HCT116 (cell line): ENCODE results near the gene CYP27A1. TPM values are rescaled to one million over a fixed set of nuclear protein-coding genes. Genes with fewer than 3 reads are reported as not detected.

Source experiments
- ATAC-seq: fragments of 200-7000 bp; cut with Tn5 transposase; 2 replicates; pipeline ENCODE4 v1.9.1; 2020; ENCODE audit warnings: mild to moderate bottlenecking, moderate library complexity
- BruUV-seq: library from RNA; stranded (reverse); fragments of 400-500 nt; replicated peaks from 2 replicates; lab custom pipeline; 2021; lab: Mats Ljungman, UMichigan
- CTCF ChIA-PET: fragments of 300-600 bp; sonication (Branson Sonifier 250); formaldehyde crosslinking; loops from one replicate; lab custom pipeline; 2021; ENCODE audit warnings: antibody characterized with exemption; lab: Charles Lee
- POLR2A ChIA-PET: fragments of 300-600, 350-600 bp; sonication (Branson Sonifier 250); formaldehyde crosslinking; loops from one replicate; lab custom pipeline; 2021; ENCODE audit warnings: antibody characterized with exemption; lab: Charles Lee
- RAD21 ChIA-PET, 2 experiments: fragments of 300-600 bp; sonication (Branson Sonifier 250); formaldehyde crosslinking; loops; one replicate each; lab custom pipeline; 2023; ENCODE audit warnings: low total read pairs in 2 of 2; ENCODE audit not compliant: uncharacterized antibody in 2 of 2, unreplicated experiment in 2 of 2, low non-redundant PET in 1 of 2; lab: Charles Lee
- DNase-seq: peaks from one replicate; pipeline ENCODE4 v3.0.0-alpha.2; 2010; ENCODE audit warnings: low read depth, low spot score
- H2AFZ ChIP-seq: fragments of 200-600 bp; shearing (Covaris generic), sonication (generic); 2 replicates; pipeline ENCODE4 v1.6.1; 2017; ENCODE audit warnings: low read depth, mixed run types, mixed read lengths, antibody characterized with exemption, low read length; ENCODE audit not compliant: poor library complexity, severe bottlenecking
- H3K27ac ChIP-seq: 2 replicates; pipeline ENCODE4 v1.5.1; 2012; ENCODE audit warnings: low read depth, low read length
- H3K27me3 ChIP-seq: fragments of 200-600 bp; sonication (generic); 2 replicates; pipeline ENCODE4 v1.6.1; 2016; ENCODE audit warnings: mixed run types, low read length, mixed read lengths; ENCODE audit not compliant: insufficient read depth
- H3K36me3 ChIP-seq, 2 experiments: fragments of 200-500 bp in 1 of 2; fragments of 200-600 bp in 1 of 2; sonication (Bioruptor generic) in 1 of 2; sonication (generic) in 1 of 2; 2 replicates each; pipeline versions ENCODE4 v1.5.1 to v1.6.1; 2014 to 2016; ENCODE audit warnings: low read length in 2 of 2, inconsistent platforms in 1 of 2, mixed read lengths in 1 of 2, mixed run types in 1 of 2; ENCODE audit not compliant: insufficient read depth in 2 of 2, control insufficient read depth in 1 of 2
- H3K4me1 ChIP-seq, 2 experiments: fragments of 200-600 bp in 1 of 2; sonication (generic) in 1 of 2; 2 replicates each; pipeline versions ENCODE4 v1.5.1 to v1.6.1; 2012 to 2017; ENCODE audit warnings: low read length in 2 of 2, inconsistent platforms in 1 of 2, mild to moderate bottlenecking in 1 of 2, mixed read lengths in 1 of 2, mixed run types in 1 of 2, moderate library complexity in 1 of 2; ENCODE audit not compliant: insufficient read depth in 2 of 2, control insufficient read depth in 1 of 2
- H3K4me2 ChIP-seq: fragments of 200-600 bp; sonication (generic); 2 replicates; pipeline ENCODE4 v1.6.1; 2017; ENCODE audit warnings: mixed run types, low read length, mixed read lengths
- H3K4me3 ChIP-seq, 2 experiments: fragments of 200-600 bp in 1 of 2; sonication (generic) in 1 of 2; replicated peaks in 1 of 2; 2 replicates each; pipeline ENCODE4 v1.5.1; 2011 to 2016; ENCODE audit warnings: low read length in 2 of 2, control low read depth in 1 of 2, low read depth in 1 of 2, mild to moderate bottlenecking in 1 of 2, mixed read lengths in 1 of 2, mixed run types in 1 of 2
- H3K79me2 ChIP-seq: fragments of 200-600 bp; sonication (generic); 2 replicates; pipeline ENCODE4 v1.6.1; 2017; ENCODE audit warnings: mild to moderate bottlenecking, mixed run types, low read length, moderate library complexity, mixed read lengths; ENCODE audit not compliant: insufficient read depth
- H3K9ac ChIP-seq: fragments of 200-600 bp; sonication (generic); 2 replicates; pipeline ENCODE4 v1.6.1; 2016; ENCODE audit warnings: low read length, mixed read lengths
- H3K9me2 ChIP-seq: fragments of 200-600 bp; sonication (generic), shearing (Covaris generic); 2 replicates; pipeline ENCODE4 v1.6.1; 2017; ENCODE audit warnings: mixed run types, mild to moderate bottlenecking, moderate library complexity; ENCODE audit not compliant: insufficient read depth
- H3K9me3 ChIP-seq, 2 experiments: fragments of 200-500 bp in 1 of 2; fragments of 200-600 bp in 1 of 2; sonication (Bioruptor generic) in 1 of 2; sonication (generic) in 1 of 2; 2 replicates each; pipeline ENCODE4 v1.6.1; 2014 to 2017; ENCODE audit warnings: low read length in 2 of 2, mixed read lengths in 2 of 2, inconsistent platforms in 1 of 2, low read depth in 1 of 2, mild to moderate bottlenecking in 1 of 2, mixed run types in 1 of 2, moderate library complexity in 1 of 2; ENCODE audit not compliant: control insufficient read depth in 1 of 2, insufficient read depth in 1 of 2
- H4K20me1 ChIP-seq: fragments of 200-600 bp; sonication (generic), shearing (Covaris generic); 2 replicates; pipeline ENCODE4 v1.6.1; 2017; ENCODE audit warnings: mixed run types, mild to moderate bottlenecking, moderate library complexity; ENCODE audit not compliant: insufficient read depth
- CBX3 ChIP-seq: IDR thresholded peaks from 2 replicates; pipeline ENCODE4 v1.6.1; 2012; ENCODE audit warnings: low read depth
- ELF1 ChIP-seq: IDR thresholded peaks from 2 replicates; pipeline ENCODE4 v1.6.1; 2012; ENCODE audit warnings: low read depth, borderline replicate concordance
- EZH2 ChIP-seq: fragments of 200-600 bp; sonication (generic); IDR thresholded peaks from 2 replicates; pipeline ENCODE4 v1.6.1; 2017; ENCODE audit warnings: antibody characterized with exemption, mixed run types
- EZH2phosphoT487 ChIP-seq: fragments of 200-600 bp; IDR thresholded peaks from 2 replicates; pipeline ENCODE4 v1.6.1; 2018; ENCODE audit warnings: antibody characterized with exemption, borderline replicate concordance
- FOSL1 ChIP-seq: IDR thresholded peaks from 2 replicates; pipeline ENCODE4 v1.6.1; 2012; ENCODE audit warnings: low read depth
- JUND ChIP-seq: IDR thresholded peaks from 2 replicates; pipeline ENCODE4 v1.6.1; 2012
- POLR2A ChIP-seq: IDR thresholded peaks from 2 replicates; pipeline ENCODE4 v1.7.0; 2011; ENCODE audit warnings: borderline replicate concordance; ENCODE audit not compliant: insufficient read depth, insufficient read length; ENCODE audit errors: extremely low read depth
- RAD21 ChIP-seq: IDR thresholded peaks from 2 replicates; pipeline ENCODE4 v1.6.1; 2012; ENCODE audit warnings: low read depth, mild to moderate bottlenecking
- SIN3A ChIP-seq: IDR thresholded peaks from 2 replicates; pipeline ENCODE4 v1.6.1; 2012; ENCODE audit warnings: low read depth
- SRF ChIP-seq: IDR thresholded peaks from 2 replicates; pipeline ENCODE4 v1.6.1; 2012; ENCODE audit warnings: low read depth
- YY1 ChIP-seq: IDR thresholded peaks from 2 replicates; pipeline ENCODE4 v1.6.1; 2011; ENCODE audit warnings: low read length, low read depth, moderate library complexity, mild to moderate bottlenecking; ENCODE audit not compliant: insufficient replicate concordance; ENCODE audit errors: extremely low read depth
- ZFX ChIP-seq: fragments of 450-650 bp; IDR thresholded peaks from 2 replicates; pipeline ENCODE4 v1.6.1; 2017
- intact Hi-C: fragments of 100-400 bp; cut with micrococcal nuclease; formaldehyde crosslinking; loops from 2 replicates; pipeline ENCODE4 v1.10.0; 2022
- total RNA-seq: library from RNA; stranded (reverse); gene quantifications from one replicate; pipeline ENCODE4 v1.2.1, GENCODE V29; 2021; ENCODE audit not compliant: unreplicated experiment
- TF ChIP-seq, protein P1 (sequence below): IDR thresholded peaks from 2 replicates; pipeline ENCODE4 v1.6.1; 2012
- TF ChIP-seq, protein P2 (sequence below): IDR thresholded peaks from 2 replicates; pipeline ENCODE4 v1.6.1; 2012
- TF ChIP-seq, protein P3 (sequence below), 3 experiments: fragments of 200-600 bp in 1 of 3; sonication (generic) in 1 of 3; IDR thresholded peaks in 2 of 3; conservative IDR thresholded peaks in 1 of 3; 2 replicates each; pipeline ENCODE4 v1.5.1; 2012 to 2017; ENCODE audit warnings: low read depth in 2 of 3, low read length in 2 of 3, antibody characterized with exemption in 1 of 3, borderline replicate concordance in 1 of 3, control low read depth in 1 of 3, mild to moderate bottlenecking in 1 of 3, mixed read lengths in 1 of 3, mixed run types in 1 of 3, moderate library complexity in 1 of 3; ENCODE audit not compliant: insufficient read depth in 1 of 3

The CYP27A1 gene
- total RNA-seq, 1 experiment from 2014 or later = 1.6 TPM

DNA sequence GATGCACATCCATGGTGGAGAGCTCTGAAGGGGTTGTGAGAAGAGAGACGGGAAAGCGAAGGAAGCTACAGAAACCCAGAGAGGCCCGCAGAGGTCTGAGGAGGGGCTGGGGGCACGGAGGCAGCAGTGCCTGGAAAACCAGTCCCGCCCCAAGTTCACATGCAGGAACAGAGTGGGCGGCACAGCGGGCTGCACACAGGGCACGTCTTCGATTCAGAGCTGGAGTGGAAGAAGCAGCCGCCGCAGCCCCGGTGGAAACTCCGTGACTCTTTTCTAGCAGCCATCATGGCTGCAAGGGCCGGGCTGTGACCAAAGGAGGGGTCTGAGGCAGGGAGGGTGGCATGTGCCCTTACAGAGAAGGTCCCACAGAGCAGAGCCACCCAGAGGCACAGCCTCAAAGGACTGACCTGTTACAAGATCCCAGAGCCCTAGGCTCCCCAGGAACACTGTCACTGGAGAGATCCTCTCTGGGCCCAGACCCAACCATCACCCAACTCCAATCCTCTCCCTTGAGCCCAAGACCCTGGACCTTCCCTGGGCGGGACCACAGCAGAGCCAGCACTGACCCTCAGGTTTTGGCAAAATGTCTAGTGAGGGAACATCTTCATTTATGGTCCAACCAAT is 38.9 kb downstream of the CYP27A1 start:
- BruUV-seq = no TSS peak
- H3K27ac ChIP-seq = no peak overlapping the region
- no peak overlapping the region for H3K4me3 ChIP-seq
- no peaks in the 10 kb centered on the region for H4K20me1 ChIP-seq
- no peaks in the 10 kb centered on the region for H3K27me3 ChIP-seq
- H3K36me3 ChIP-seq = no peaks in the 10 kb centered on the region
- H2AFZ ChIP-seq = no peak overlapping the region
- H3K9ac ChIP-seq = no peak overlapping the region
- RAD21 ChIA-PET = no interaction called here
- no peaks in the 10 kb centered on the region for H3K9me2 ChIP-seq
- ATAC-seq (no peak), DNase-seq (no peak)
- no peaks in the 10 kb centered on the region for H3K9me3 ChIP-seq
- no peak for TF ChIP-seq FOSL1
- no peaks in the 10 kb centered on the region for H3K4me1 ChIP-seq
- H3K4me2 ChIP-seq = no peak overlapping the region
- POLR2A ChIA-PET = no interaction called here
- H3K79me2 ChIP-seq = no peaks in the 10 kb centered on the region
- CTCF ChIA-PET = no interaction called here
- intact Hi-C loops = no loop called here

DNA sequence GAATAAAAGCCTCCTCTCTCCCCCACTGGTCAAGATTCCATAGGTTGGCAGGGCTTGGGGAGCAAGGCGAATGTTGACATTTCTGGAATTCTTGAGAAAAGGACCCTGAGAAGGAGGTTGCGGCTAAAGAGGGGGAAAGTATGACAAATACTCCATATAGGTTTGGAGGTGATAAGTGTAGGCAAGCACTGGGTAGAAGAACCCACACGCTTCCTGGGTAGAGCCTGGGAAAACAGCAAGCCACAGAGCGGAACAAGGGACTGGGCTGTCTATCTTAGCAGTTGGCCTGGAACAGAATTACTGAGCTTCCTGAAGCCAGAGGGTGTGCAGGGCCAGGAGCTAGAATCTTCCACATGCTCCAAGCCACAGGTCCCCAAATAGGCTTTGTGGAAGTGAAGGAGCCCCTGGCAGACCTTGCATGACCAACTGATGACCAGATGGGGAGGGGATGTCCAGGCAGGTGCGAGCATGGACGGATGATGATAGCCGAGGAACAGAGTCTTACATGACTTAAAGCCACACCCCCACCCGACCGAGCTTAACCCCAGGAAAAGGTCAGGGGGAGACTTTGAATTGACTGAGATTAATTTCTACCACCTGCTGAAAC is 39.8 kb downstream of the CYP27A1 start:
- Histone ChIP-seq H3K9ac (no peak overlapping the region), H3K4me1 (no peaks in the 10 kb centered on the region), H3K27ac (no peak overlapping the region), H3K79me2 (no peaks in the 10 kb centered on the region), H3K4me2 (no peak overlapping the region), H3K4me3 (no peak overlapping the region), H3K9me3 (no peaks in the 10 kb centered on the region), H3K9me2 (no peaks in the 10 kb centered on the region), H3K36me3 (no peaks in the 10 kb centered on the region), H2AFZ (no peak overlapping the region), H4K20me1 (no peaks in the 10 kb centered on the region), H3K27me3 (no peaks in the 10 kb centered on the region)
- ATAC-seq = no peak
- BruUV-seq = no TSS peak
- RAD21 ChIA-PET = no interaction called here
- CTCF ChIA-PET = interaction anchor here (0.6 kb wide), 1 partner anchor 43 kb away, joined by 3 read pairs; no protein-coding TSS in a partner anchor
- POLR2A ChIA-PET = no interaction called here
- TF ChIP-seq SIN3A = no peak
- TF ChIP-seq CBX3 = no peak
- no peak for TF ChIP-seq ZFX
- TF ChIP-seq, protein P1, sequence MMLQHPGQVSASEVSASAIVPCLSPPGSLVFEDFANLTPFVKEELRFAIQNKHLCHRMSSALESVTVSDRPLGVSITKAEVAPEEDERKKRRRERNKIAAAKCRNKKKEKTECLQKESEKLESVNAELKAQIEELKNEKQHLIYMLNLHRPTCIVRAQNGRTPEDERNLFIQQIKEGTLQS = no peak
- TF ChIP-seq, protein P2, sequence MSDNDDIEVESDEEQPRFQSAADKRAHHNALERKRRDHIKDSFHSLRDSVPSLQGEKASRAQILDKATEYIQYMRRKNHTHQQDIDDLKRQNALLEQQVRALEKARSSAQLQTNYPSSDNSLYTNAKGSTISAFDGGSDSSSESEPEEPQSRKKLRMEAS = no peak
- TF ChIP-seq JUND = no peak
- no peak for TF ChIP-seq RAD21
- no peak for TF ChIP-seq YY1
- no peak for TF ChIP-seq ELF1
- TF ChIP-seq EZH2 = no peak
- no peak for TF ChIP-seq POLR2A
- no peak for TF ChIP-seq EZH2phosphoT487
- TF ChIP-seq, protein P3, sequence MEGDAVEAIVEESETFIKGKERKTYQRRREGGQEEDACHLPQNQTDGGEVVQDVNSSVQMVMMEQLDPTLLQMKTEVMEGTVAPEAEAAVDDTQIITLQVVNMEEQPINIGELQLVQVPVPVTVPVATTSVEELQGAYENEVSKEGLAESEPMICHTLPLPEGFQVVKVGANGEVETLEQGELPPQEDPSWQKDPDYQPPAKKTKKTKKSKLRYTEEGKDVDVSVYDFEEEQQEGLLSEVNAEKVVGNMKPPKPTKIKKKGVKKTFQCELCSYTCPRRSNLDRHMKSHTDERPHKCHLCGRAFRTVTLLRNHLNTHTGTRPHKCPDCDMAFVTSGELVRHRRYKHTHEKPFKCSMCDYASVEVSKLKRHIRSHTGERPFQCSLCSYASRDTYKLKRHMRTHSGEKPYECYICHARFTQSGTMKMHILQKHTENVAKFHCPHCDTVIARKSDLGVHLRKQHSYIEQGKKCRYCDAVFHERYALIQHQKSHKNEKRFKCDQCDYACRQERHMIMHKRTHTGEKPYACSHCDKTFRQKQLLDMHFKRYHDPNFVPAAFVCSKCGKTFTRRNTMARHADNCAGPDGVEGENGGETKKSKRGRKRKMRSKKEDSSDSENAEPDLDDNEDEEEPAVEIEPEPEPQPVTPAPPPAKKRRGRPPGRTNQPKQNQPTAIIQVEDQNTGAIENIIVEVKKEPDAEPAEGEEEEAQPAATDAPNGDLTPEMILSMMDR (IDR thresholded peaks at IDR 0.05 in 2 of 3, conservative IDR thresholded peaks at IDR 0.05 in 1 of 3; ENCODE audit: borderline replicate concordance in 1 of 3, insufficient read depth in 1 of 3, low read depth in 2 of 3, low read length in 2 of 3) = no peak
- no peak for TF ChIP-seq SRF
- intact Hi-C loops = no loop called here
- no peak for DNase-seq
